RWPE2 (cell line): ENCODE data around the gene DUSP8.
"Not testable (repeated sequence)": the region's sequence is repeated elsewhere in the genome, so short reads cannot be mapped to it uniquely, and the experiment has no call there.

ENCODE experiments used
- ATAC-seq: fragments of 200-7000 bp; cut with Tn5 transposase; 3 replicates; pipeline ENCODE4 v1.9.1; 2021; ENCODE audit warnings: low read depth
- DNase-seq: peaks from one replicate; pipeline ENCODE4 v3.0.0-alpha.2; 2020; ENCODE audit warnings: low spot score
- H3K27ac ChIP-seq: fragments of 450-650 bp; 2 replicates; pipeline ENCODE4 v1.5.1; 2017; ENCODE audit warnings: mild to moderate bottlenecking; ENCODE audit not compliant: poor library complexity, severe bottlenecking
- H3K27me3 ChIP-seq: fragments of 250-450 bp; sonication (Bioruptor Pico); 2 replicates; pipeline ENCODE4 v1.5.1; 2021; ENCODE audit warnings: mild to moderate bottlenecking, moderate library complexity; ENCODE audit not compliant: insufficient read depth, poor library complexity, severe bottlenecking
- H3K36me3 ChIP-seq: fragments of 250-450 bp; sonication (Bioruptor Pico); 2 replicates; pipeline ENCODE4 v1.5.1; 2020; ENCODE audit warnings: low read depth, mild to moderate bottlenecking, moderate library complexity
- H3K4me1 ChIP-seq: fragments of 250-450 bp; sonication (Bioruptor Pico); 2 replicates; pipeline ENCODE4 v1.5.1; 2021; ENCODE audit warnings: mild to moderate bottlenecking, moderate library complexity; ENCODE audit not compliant: insufficient read depth, poor library complexity, severe bottlenecking
- H3K4me3 ChIP-seq: fragments of 250-450 bp; sonication (Bioruptor Pico); 2 replicates; pipeline ENCODE4 v1.5.1; 2021; ENCODE audit warnings: mild to moderate bottlenecking, moderate library complexity; ENCODE audit not compliant: severe bottlenecking
- H3K9me3 ChIP-seq: fragments of 250-450 bp; sonication (Bioruptor Pico); 2 replicates; pipeline ENCODE4 v1.5.1; 2021; ENCODE audit warnings: mild to moderate bottlenecking, moderate library complexity; ENCODE audit not compliant: severe bottlenecking
- TF ChIP-seq, protein P1 (sequence below): fragments of 450-650 bp; IDR thresholded peaks from one replicate; pipeline ENCODE4 v1.5.1; 2017; ENCODE audit warnings: mild to moderate bottlenecking, moderate library complexity; ENCODE audit not compliant: poor library complexity, severe bottlenecking

Gene DUSP8

DNA sequence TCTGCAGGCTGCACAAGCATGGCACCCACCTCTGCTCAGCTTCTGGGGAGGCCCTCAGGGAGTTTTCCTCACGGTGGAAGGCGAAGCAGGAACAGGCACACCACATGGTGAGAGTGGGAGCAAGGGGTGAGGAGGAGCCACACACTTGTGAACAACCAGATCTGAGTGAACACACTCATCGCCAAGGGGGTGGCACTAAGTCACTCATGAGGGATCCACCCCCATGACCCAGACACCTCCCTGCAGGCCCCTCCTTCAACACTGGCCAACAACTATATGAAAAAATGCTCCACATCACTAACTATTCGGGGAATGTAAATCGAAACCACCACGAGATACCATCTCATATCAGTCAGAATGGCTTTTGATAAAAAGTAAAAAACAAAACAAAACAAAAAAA lies 26.7 kb upstream of the DUSP8 start:
- TF ChIP-seq, protein P1, sequence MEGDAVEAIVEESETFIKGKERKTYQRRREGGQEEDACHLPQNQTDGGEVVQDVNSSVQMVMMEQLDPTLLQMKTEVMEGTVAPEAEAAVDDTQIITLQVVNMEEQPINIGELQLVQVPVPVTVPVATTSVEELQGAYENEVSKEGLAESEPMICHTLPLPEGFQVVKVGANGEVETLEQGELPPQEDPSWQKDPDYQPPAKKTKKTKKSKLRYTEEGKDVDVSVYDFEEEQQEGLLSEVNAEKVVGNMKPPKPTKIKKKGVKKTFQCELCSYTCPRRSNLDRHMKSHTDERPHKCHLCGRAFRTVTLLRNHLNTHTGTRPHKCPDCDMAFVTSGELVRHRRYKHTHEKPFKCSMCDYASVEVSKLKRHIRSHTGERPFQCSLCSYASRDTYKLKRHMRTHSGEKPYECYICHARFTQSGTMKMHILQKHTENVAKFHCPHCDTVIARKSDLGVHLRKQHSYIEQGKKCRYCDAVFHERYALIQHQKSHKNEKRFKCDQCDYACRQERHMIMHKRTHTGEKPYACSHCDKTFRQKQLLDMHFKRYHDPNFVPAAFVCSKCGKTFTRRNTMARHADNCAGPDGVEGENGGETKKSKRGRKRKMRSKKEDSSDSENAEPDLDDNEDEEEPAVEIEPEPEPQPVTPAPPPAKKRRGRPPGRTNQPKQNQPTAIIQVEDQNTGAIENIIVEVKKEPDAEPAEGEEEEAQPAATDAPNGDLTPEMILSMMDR: no peak
- H3K4me1 ChIP-seq: no peaks in the 10 kb centered on the region
- ATAC-seq: no peak
- H3K27ac ChIP-seq: no peak overlapping the region
- no peak overlapping the region for H3K4me3 ChIP-seq
- peaks cover 5% of the 10 kb centered on the region for H3K27me3 ChIP-seq
- H3K36me3 ChIP-seq: no peaks in the 10 kb centered on the region
- DNase-seq: no peak
- no peaks in the 10 kb centered on the region for H3K9me3 ChIP-seq

DNA sequence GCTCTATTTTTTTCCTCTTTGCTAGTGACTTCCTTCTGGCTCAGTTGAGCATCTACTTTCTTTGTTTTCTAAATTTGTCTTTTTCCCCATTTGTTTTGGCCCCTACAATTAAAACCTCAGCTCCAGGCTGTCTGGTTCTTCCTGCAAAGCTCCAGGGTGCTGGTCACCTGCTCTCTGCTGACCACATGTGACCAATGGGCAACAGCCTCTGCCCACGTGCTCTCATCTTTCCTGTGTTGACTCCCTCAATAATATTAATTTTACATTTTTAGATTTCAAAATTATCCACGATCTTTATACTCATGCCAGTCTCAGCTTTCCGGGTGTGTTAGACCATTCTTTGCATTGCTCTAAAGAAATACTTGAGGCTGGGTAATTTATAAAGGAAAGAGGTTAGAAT lies 26.3 kb upstream of the DUSP8 start:
- DNase-seq, ATAC-seq, H3K9me3 ChIP-seq, H3K4me1 ChIP-seq, H3K27ac ChIP-seq, H3K36me3 ChIP-seq, H3K4me3 ChIP-seq, H3K27me3 ChIP-seq: not testable (repeated sequence)

DNA sequence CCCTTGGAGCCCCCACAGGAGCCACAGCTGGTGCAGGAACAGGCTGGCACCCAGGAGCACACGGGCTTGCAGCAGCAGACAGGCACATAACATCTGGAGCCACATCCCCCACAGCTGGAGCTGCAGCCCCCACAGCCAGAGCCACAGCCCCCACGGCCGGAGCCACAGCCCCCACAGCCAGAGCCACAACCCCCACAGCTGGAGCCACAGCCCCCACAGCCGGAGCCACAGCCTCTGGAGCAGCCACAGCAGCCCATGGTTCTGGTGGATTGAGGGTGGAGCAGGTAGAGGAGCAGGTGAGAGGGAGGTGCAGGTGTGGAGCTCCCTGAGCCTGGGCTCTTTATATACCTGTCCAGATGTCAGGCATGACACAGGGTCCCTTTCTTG lies 25.9 kb upstream of the DUSP8 start, which contains the start of gene KRTAP5-2:
Gene KRTAP5-2 (minus strand): TSS at position 301 of the 387 bp plus-strand sequence. CDS start 44 bp downstream, at position 257.
- TF ChIP-seq, protein P1: no peak
- H3K4me1 ChIP-seq: no peaks in the 10 kb centered on the region
- H3K4me3 ChIP-seq: no peak within 1 kb of the TSS
- no peaks in the 10 kb centered on the region for H3K9me3 ChIP-seq
- peaks cover 5% of the 10 kb centered on the region for H3K27me3 ChIP-seq
- ATAC-seq (no peak), DNase-seq (no peak)
- H3K27ac ChIP-seq: no peak within 1 kb of the TSS
- no peaks in the 10 kb centered on the region for H3K36me3 ChIP-seq

DNA sequence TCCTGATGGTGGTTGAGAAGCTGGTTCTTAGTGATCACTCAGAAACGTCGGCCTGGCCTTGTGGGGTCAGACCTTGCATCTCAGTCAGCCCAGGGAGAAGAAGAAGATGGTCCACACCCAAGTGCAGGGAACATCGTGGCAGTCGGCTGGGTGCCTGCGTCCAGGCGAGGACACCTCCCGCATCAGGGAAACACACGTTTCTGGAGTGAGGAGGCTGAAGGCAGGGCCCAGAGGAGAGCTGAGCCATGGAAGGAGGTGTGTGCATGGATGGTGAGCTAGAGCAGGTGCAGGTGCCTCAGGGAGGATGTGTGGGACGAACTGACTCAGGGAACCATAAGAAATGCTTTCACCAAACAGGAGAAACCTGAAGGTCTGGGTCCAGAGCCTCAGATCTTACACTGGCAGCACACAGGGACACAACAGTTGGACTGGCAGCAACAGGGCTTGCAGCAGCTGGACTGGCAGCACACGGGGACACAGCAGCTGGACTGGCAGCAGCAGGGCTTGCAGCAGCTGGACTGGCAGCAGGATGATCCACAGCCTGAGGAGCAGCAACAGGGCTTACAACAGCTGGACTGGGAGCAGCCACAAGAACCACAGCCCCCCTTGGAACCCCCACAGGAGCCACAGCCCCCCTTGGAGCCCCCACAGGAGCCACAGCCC lies 25.4 kb upstream of the DUSP8 start:
- H3K4me1 ChIP-seq: no peaks in the 10 kb centered on the region
- H3K27me3 ChIP-seq: peaks cover 5% of the 10 kb centered on the region
- H3K9me3 ChIP-seq: no peaks in the 10 kb centered on the region
- TF ChIP-seq, protein P1: no peak
- H3K4me3 ChIP-seq: no peak overlapping the region
- H3K27ac ChIP-seq: no peak overlapping the region
- no peaks in the 10 kb centered on the region for H3K36me3 ChIP-seq
- no peak for ATAC-seq
- DNase-seq: no peak

DNA sequence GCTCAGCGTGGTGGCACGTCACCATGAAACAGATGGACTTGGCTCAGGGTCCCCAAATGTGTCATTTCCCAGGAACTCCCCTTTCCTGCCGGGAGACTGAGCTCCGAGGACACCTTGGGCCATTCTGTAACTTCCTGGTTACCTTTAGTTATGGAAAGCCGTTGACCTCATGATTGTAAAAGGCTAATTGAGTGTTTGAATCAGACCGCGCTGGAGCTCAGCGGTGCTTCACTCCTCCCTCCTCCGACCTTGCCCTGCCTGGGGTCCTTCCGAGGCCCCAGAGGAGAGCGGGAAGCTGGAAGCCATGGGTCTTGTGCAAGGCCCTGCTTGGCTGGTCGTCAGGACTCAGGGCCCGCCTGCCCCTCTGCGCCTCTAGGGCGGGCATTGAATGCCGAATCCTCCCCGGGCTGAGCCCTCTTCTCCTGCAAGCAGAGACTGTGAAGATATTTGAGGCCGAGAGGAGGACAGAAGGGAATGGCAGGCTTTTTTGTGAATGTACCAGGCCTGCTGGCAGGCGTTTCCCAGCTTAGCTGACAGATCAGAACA lies 24.6 kb upstream of the DUSP8 start:
- H3K4me3 ChIP-seq, H3K4me1 ChIP-seq, DNase-seq, H3K27ac ChIP-seq, H3K9me3 ChIP-seq, H3K36me3 ChIP-seq, ATAC-seq, H3K27me3 ChIP-seq: not testable (repeated sequence)

DNA sequence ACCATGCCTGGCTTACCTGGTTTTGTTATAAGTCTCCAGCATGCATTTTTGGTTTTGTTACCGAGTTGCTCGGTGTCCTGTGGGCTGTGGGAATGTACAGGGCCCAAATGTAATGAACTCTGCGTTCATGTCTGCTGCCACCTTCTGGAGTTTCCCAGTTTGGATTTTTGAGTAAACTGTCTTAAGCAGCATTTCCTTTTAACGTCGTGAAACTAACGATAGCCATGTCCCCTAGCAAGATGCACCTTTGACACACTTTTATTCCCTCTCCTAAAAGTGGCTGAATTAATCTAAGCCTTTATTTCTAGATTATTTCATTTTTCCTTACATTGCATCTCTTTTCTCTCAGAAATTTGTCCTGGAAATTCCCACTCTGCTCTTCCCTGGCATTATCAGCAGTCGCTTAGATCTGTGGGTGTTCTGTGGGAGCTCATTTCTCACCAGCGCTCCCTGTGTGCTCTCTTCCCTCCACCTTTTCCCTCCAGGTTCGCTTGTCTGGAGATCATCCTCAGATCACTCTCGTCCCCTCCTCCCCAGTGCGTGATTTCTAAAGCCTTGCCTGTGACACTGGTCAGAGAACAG lies 24.0 kb upstream of the DUSP8 start:
- not testable (repeated sequence) for H3K4me1 ChIP-seq, H3K9me3 ChIP-seq, H3K27me3 ChIP-seq, H3K4me3 ChIP-seq, ATAC-seq, H3K36me3 ChIP-seq, DNase-seq, H3K27ac ChIP-seq
